ENCODE measurements around the gene ABCF2. TPM values are rescaled to one million over a fixed set of nuclear protein-coding genes. Genes with fewer than 3 reads are reported as not detected.
A peak's percentile ranks its signal among the peaks of the same experiment; 100 is the strongest.

ABCF2 gene
- total and polyA plus RNA-seq, 4 donors, result 6.3 to 15.6 (median 10.5) TPM

GRCh38 chr7:151168003-151168786 lies 58.8 kb downstream of the ABCF2 start:
- TF ChIP-seq ZBTB33 (IDR thresholded peaks at IDR 0.05) (no peak), CTCF (IDR thresholded peaks at IDR 0.05; ENCODE audit: low read depth, low read length, missing input control) (peak; percentile 37)
- Histone ChIP-seq H3K4me1 (ENCODE audit: control insufficient read depth in 4 of 4, insufficient read depth in 4 of 4, low read length in 3 of 4) (peaks cover 8 to 15% (median 12%) of the 10 kb centered on the region in 4 donors), H3K27ac (ENCODE audit: low read depth in 1 of 2, low read length in 2 of 2) (no peak overlapping the region), H3K9me3 (ENCODE audit: control insufficient read depth in 4 of 4, low read length in 3 of 4) (no peaks in the 10 kb centered on the region), H3K27me3 (ENCODE audit: control insufficient read depth in 4 of 4, insufficient read depth in 4 of 4, low read length in 3 of 4) (peaks cover 5 to 14% (median 10%) of the 10 kb centered on the region in 4 donors), H3K4me3 (ENCODE audit: low read depth in 1 of 3, low read length in 3 of 3) (peak overlapping the region in 1 of 3 donors; percentile 53), H3K9ac (ENCODE audit: low read depth in 1 of 2, low read length in 2 of 2) (no peak overlapping the region), H3K36me3 (ENCODE audit: control insufficient read depth in 4 of 4, insufficient read depth in 3 of 4, low read depth in 1 of 4, low read length in 3 of 4) (no peaks in the 10 kb centered on the region)
- WGBS, result 5% methylated on average over 52 of the region's 52 CpGs
- peak; percentile 49 for DNase-seq (ENCODE audit: low spot score)

GRCh38 chr7:151167197-151167961 lies 59.6 kb downstream of the ABCF2 start, which contains the start of gene GBX1:
Gene GBX1 (minus strand): TSS chr7:151167694. CDS start chr7:151167548, 146 bp downstream.
- DNase-seq (ENCODE audit: low spot score), result no peak
- Histone ChIP-seq H3K4me1 (ENCODE audit: control insufficient read depth in 4 of 4, insufficient read depth in 4 of 4, low read length in 3 of 4) (peaks cover 8 to 15% (median 12%) of the 10 kb centered on the region in 4 donors), H3K9me3 (ENCODE audit: control insufficient read depth in 4 of 4, low read length in 3 of 4) (no peaks in the 10 kb centered on the region), H3K27me3 (ENCODE audit: control insufficient read depth in 4 of 4, insufficient read depth in 4 of 4, low read length in 3 of 4) (peaks cover 5 to 18% (median 11%) of the 10 kb centered on the region in 4 donors), H3K27ac (ENCODE audit: low read depth in 1 of 2, low read length in 2 of 2) (no peak within 1 kb of the TSS), H3K9ac (ENCODE audit: low read depth in 1 of 2, low read length in 2 of 2) (no peak within 1 kb of the TSS), H3K36me3 (ENCODE audit: control insufficient read depth in 4 of 4, insufficient read depth in 3 of 4, low read depth in 1 of 4, low read length in 3 of 4) (no peaks in the 10 kb centered on the region), H3K4me3 (ENCODE audit: low read depth in 1 of 3, low read length in 3 of 3) (peak within 1 kb of the TSS in 1 of 3 donors; percentile 53)
- no peak for TF ChIP-seq REST (IDR thresholded peaks at IDR 0.05)
- no peak for TF ChIP-seq RAD21 (IDR thresholded peaks at IDR 0.05)
- TF ChIP-seq SP1 (IDR thresholded peaks at IDR 0.05), result no peak
- TF ChIP-seq TAF1 (conservative IDR thresholded peaks at IDR 0.05), result no peak
- no peak for TF ChIP-seq NR2F2 (IDR thresholded peaks at IDR 0.05)
- TF ChIP-seq JUND (IDR thresholded peaks at IDR 0.05), result no peak
- TF ChIP-seq RXRA (IDR thresholded peaks at IDR 0.05), result no peak
- TF ChIP-seq EGR1 (IDR thresholded peaks at IDR 0.05; ENCODE audit: low read depth in 2 of 2), result no peak
- TF ChIP-seq HNF4A (conservative IDR thresholded peaks at IDR 0.05), result no peak
- no peak for TF ChIP-seq YY1 (IDR thresholded peaks at IDR 0.05)
- no peak for TF ChIP-seq ZBTB33 (IDR thresholded peaks at IDR 0.05)
- 2% methylated on average over 101 of the region's 101 CpGs for WGBS
